Stimulated activated CD8-positive, alpha-beta memory T cell treated with anti-CD3 and anti-CD28 coated beads, Interleukin-7, amount 100 ng/mL, for 4 hours (primary cell): ENCODE measurements around the gene MRM1.

ENCODE experiments used
- DNase-seq, 2 donors: peaks; one replicate each; pipeline ENCODE4 v3.0.0-alpha.2; 2020; ENCODE audit warnings: low read depth in 2 of 2

MRM1 gene

GRCh38 chr17:36601303-36602029 is at the start of gene MRM1:
MRM1 (plus strand) TSS chr17:36601583; CDS start chr17:36601811, 228 bp downstream.
- DNase-seq: peak; percentile 86 to 91

GRCh38 chr17:36553459-36553858 is 47.9 kb upstream of the MRM1 start:
- no peak for DNase-seq

- no peak for DNase-seq
These were observed 35.3 kb upstream of the MRM1 start for GRCh38 chr17:36566081-36566480.

- no peak for DNase-seq
These were observed 26.4 kb upstream of the MRM1 start for GRCh38 chr17:36575028-36575427.

GRCh38 chr17:36576793-36577192 is 24.6 kb upstream of the MRM1 start:
- DNase-seq: no peak

GRCh38 chr17:36578671-36579070 is 22.7 kb upstream of the MRM1 start:
- no peak for DNase-seq

GRCh38 chr17:36583787-36584186 is 17.6 kb upstream of the MRM1 start:
- no peak for DNase-seq

GRCh38 chr17:36586138-36586537 is 15.2 kb upstream of the MRM1 start:
- no peak for DNase-seq

- DNase-seq: no peak
These were observed 11.3 kb upstream of the MRM1 start for GRCh38 chr17:36590082-36590481.

- DNase-seq: peak; percentile 43 to 74
These were observed 9.7 kb upstream of the MRM1 start, which contains the start of gene DHRS11 for GRCh38 chr17:36591434-36592315. DHRS11 (plus strand) TSS chr17:36591879; CDS start chr17:36592010, 131 bp downstream.

GRCh38 chr17:36592316-36592715 is 9.1 kb upstream of the MRM1 start:
- DNase-seq: no peak

- no peak for DNase-seq
These were observed 8.6 kb upstream of the MRM1 start for GRCh38 chr17:36592716-36593321.

- DNase-seq: no peak
These were observed 7.6 kb upstream of the MRM1 start for GRCh38 chr17:36593656-36594316.

GRCh38 chr17:36594626-36595401 is 6.6 kb upstream of the MRM1 start:
- no peak for DNase-seq

GRCh38 chr17:36597226-36597625 is 4.2 kb upstream of the MRM1 start:
- DNase-seq: no peak

GRCh38 chr17:36597866-36598777 is 3.3 kb upstream of the MRM1 start:
- DNase-seq: no peak

- DNase-seq: no peak
These were observed 2.4 kb upstream of the MRM1 start for GRCh38 chr17:36598951-36599401.

- DNase-seq: no peak
These were observed 1.7 kb upstream of the MRM1 start for GRCh38 chr17:36599546-36600250.

GRCh38 chr17:36600465-36600864 is 918 bp upstream of the MRM1 start:
- no peak for DNase-seq
